Measurements from ENCODE around the gene OGFOD1. TPM values are rescaled to one million over a fixed set of nuclear protein-coding genes. Genes with fewer than 3 reads are reported as not detected.

OGFOD1 gene
- total and polyA plus RNA-seq, 2 experiments from 2014 or later: 74.5 to 76.3 TPM

GRCh38 chr16:56424404-56424764 is 27.0 kb upstream of the OGFOD1 start (continued):
- TF ChIP-seq CTCF (conservative IDR thresholded peaks at IDR 0.05; ENCODE audit: low read depth in 2 of 2) (no peak), NANOG (IDR thresholded peaks at IDR 0.05; ENCODE audit: borderline replicate concordance) (no peak), ZNF331 (CRISPR knock-in tag; IDR thresholded peaks at IDR 0.05; ENCODE audit: low read depth) (no peak), ZNF114 (CRISPR knock-in tag; IDR thresholded peaks at IDR 0.05) (no peak), STAT1 (IDR thresholded peaks at IDR 0.05; ENCODE audit: unreplicated experiment) (no peak), POLR2AphosphoS5 (IDR thresholded peaks at IDR 0.05; ENCODE audit: low read depth) (no peak)
- TF ChIP-seq, protein P1, sequence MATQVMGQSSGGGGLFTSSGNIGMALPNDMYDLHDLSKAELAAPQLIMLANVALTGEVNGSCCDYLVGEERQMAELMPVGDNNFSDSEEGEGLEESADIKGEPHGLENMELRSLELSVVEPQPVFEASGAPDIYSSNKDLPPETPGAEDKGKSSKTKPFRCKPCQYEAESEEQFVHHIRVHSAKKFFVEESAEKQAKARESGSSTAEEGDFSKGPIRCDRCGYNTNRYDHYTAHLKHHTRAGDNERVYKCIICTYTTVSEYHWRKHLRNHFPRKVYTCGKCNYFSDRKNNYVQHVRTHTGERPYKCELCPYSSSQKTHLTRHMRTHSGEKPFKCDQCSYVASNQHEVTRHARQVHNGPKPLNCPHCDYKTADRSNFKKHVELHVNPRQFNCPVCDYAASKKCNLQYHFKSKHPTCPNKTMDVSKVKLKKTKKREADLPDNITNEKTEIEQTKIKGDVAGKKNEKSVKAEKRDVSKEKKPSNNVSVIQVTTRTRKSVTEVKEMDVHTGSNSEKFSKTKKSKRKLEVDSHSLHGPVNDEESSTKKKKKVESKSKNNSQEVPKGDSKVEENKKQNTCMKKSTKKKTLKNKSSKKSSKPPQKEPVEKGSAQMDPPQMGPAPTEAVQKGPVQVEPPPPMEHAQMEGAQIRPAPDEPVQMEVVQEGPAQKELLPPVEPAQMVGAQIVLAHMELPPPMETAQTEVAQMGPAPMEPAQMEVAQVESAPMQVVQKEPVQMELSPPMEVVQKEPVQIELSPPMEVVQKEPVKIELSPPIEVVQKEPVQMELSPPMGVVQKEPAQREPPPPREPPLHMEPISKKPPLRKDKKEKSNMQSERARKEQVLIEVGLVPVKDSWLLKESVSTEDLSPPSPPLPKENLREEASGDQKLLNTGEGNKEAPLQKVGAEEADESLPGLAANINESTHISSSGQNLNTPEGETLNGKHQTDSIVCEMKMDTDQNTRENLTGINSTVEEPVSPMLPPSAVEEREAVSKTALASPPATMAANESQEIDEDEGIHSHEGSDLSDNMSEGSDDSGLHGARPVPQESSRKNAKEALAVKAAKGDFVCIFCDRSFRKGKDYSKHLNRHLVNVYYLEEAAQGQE (IDR thresholded peaks at IDR 0.05; ENCODE audit: unreplicated experiment): no peak

DNA sequence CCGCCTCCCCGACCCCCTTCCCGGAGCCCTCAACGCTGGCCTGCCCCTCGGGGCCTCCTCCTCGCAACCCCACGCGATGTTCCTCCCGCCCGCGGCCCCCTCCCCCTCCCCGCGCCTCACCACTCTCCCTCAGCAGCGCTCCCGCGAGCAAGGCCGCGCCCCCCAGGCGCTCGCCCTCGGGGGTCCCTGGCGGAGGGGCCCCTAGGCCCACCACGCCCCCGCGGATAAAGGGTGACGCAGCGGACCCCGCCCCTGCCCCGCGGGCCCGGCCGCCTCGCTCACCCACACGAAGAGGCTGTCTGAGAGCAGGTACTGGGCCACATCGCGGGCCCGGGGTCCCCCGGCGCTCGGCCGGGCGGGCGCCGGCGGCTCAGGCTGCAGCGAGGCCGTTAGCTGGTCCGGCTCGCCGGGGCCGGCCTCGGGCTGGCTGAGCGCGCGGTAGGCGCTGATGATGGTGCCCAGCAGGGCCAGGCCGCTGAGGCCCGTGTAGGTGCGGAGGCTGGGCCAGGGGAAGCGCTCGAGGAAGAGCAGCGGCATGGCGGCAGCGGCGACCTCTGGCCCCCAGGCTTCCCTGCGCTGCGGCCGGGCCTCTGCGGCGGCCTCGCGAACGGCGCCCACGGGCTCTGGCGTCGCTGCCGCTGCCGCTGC is 26.4 kb upstream of the OGFOD1 start:
- Histone ChIP-seq H3K27me3 (ENCODE audit: insufficient read depth) (peaks cover 15% of the 10 kb centered on the region), H3K9me2 (ENCODE audit: insufficient read depth) (peaks cover 3% of the 10 kb centered on the region; the same call in 1 of the 2 replicates), H3K36me3 (ENCODE audit: insufficient read depth) (no peaks in the 10 kb centered on the region), H3K79me2 (replicated peaks; ENCODE audit: insufficient read depth) (peaks cover 44% of the 10 kb centered on the region), H4K20me1 (replicated peaks; ENCODE audit: insufficient read depth) (peaks cover 30% of the 10 kb centered on the region), H3K27ac (ENCODE audit: low read depth) (no peak overlapping the region), H3K4me3 (peak overlapping the region; percentile 71), H2AFZ (peak overlapping the region; percentile 39; the same call in 1 of the 2 replicates), H3K4me2 (peak overlapping the region; percentile 87), H3F3A (replicated peaks; ENCODE audit: low read depth) (peaks cover 7% of the 10 kb centered on the region), H3K4me1 (ENCODE audit: insufficient read depth) (peaks cover 28% of the 10 kb centered on the region)
- no peak for TF ChIP-seq CTCF (conservative IDR thresholded peaks at IDR 0.05; ENCODE audit: low read depth in 2 of 2)
- no peak for TF ChIP-seq ZNF331 (CRISPR knock-in tag; IDR thresholded peaks at IDR 0.05; ENCODE audit: low read depth)
- peak; percentile 4; the same call in 1 of the 2 replicates for TF ChIP-seq POLR2AphosphoS5 (IDR thresholded peaks at IDR 0.05; ENCODE audit: low read depth)
- no peak for TF ChIP-seq EZH2phosphoT487 (IDR thresholded peaks at IDR 0.05; ENCODE audit: unreplicated experiment)
- peaks cover 19% of the 10 kb centered on the region for H3K27me3 Mint-ChIP-seq (ENCODE audit: insufficient read depth, low read depth, poor library complexity)
- DNase-seq (ENCODE audit: low spot score) (peak; percentile 56), ATAC-seq (peak; percentile 63)
- no peaks in the 10 kb centered on the region for H3K36me3 Mint-ChIP-seq (ENCODE audit: low read depth)
- peak overlapping the region; percentile 94 for H3K4me3 Mint-ChIP-seq
- no peaks in the 10 kb centered on the region for H3K9me3 Mint-ChIP-seq
- H3K4me1 Mint-ChIP-seq: peaks cover 38% of the 10 kb centered on the region
- H3K27ac Mint-ChIP-seq: no peak overlapping the region
